ENCODE data around the gene PCID2. TPM values are rescaled to one million over a fixed set of nuclear protein-coding genes. Genes with fewer than 3 reads are reported as not detected.

Gene PCID2
- total and polyA plus RNA-seq, 8 donors, result 17.3 to 33.9 (median 21.0) TPM

- no peaks in the 10 kb centered on the region for H3K4me1 ChIP-seq
- H3K27me3 ChIP-seq, result no peaks in the 10 kb centered on the region
- H3K27ac ChIP-seq, result no peak overlapping the region
- H3K4me3 ChIP-seq, result no peak overlapping the region
- DNase-seq (no peak), ATAC-seq (no peak), FAIRE-seq (no peak)
- 91% methylated on average over 22 of the region's 22 CpGs for WGBS, 2 donors
- peaks cover 0 to 50% (median 7%) of the 10 kb centered on the region in 3 donors for H3K36me3 ChIP-seq
- H3K9me3 ChIP-seq, result no peaks in the 10 kb centered on the region
- TF ChIP-seq, protein P1, sequence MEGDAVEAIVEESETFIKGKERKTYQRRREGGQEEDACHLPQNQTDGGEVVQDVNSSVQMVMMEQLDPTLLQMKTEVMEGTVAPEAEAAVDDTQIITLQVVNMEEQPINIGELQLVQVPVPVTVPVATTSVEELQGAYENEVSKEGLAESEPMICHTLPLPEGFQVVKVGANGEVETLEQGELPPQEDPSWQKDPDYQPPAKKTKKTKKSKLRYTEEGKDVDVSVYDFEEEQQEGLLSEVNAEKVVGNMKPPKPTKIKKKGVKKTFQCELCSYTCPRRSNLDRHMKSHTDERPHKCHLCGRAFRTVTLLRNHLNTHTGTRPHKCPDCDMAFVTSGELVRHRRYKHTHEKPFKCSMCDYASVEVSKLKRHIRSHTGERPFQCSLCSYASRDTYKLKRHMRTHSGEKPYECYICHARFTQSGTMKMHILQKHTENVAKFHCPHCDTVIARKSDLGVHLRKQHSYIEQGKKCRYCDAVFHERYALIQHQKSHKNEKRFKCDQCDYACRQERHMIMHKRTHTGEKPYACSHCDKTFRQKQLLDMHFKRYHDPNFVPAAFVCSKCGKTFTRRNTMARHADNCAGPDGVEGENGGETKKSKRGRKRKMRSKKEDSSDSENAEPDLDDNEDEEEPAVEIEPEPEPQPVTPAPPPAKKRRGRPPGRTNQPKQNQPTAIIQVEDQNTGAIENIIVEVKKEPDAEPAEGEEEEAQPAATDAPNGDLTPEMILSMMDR (IDR thresholded peaks at IDR 0.05), result no peak
- intact Hi-C loops (cut with DNase I), result no loop called here
These were observed 23.7 kb downstream of the PCID2 start for GRCh38 chr13:113184568-113185440.

DNA sequence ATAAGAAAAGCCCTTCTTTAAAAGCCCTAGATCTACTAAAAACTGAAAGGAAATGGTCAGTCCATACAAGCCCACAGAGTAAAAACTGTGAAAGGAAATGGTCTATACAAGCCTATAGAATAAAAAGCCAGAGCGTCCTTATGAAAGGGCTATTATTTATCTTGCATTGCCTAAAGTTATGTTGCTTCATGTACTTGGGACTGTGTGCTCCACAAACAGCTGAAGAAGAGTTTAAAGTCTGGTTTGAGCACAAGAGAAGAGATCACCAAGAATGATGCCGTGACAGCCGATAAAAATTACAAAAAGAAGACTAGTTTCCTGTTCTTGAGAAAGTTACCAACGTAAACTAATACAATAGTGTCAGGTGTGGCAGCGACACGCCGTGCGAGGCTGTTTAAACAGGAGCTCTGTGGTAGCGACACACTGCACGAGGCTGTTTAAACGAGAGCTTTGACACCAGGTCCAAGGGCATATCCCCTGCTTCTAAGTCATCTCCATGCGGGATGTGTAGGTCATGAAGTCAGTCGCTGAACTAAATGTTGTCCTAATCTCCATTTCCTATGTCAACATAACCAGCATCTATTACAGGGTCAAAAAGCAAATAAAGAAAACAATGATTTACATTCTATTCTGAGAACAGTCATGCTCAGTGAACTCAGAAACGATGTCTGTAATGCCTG is 24.9 kb downstream of the PCID2 start:
- no peak for FAIRE-seq
- ATAC-seq, result no peak
- Histone ChIP-seq H3K27me3 (no peaks in the 10 kb centered on the region), H3K9me3 (no peaks in the 10 kb centered on the region), H3K36me3 (peaks cover 0 to 57% (median 14%) of the 10 kb centered on the region in 3 donors), H3K27ac (no peak overlapping the region), H3K4me1 (no peaks in the 10 kb centered on the region), H3K4me3 (no peak overlapping the region)
- TF ChIP-seq, protein P1 (IDR thresholded peaks at IDR 0.05), result no peak
- no peak for DNase-seq
- intact Hi-C loops (cut with DNase I), result no loop called here
- WGBS, 2 donors, result 82 to 85% methylated on average over 14 of the region's 14 CpGs

- Histone ChIP-seq H3K36me3 (peaks cover 0 to 67% (median 19%) of the 10 kb centered on the region in 3 donors), H3K27ac (no peak overlapping the region), H3K4me3 (no peak overlapping the region), H3K4me1 (no peaks in the 10 kb centered on the region), H3K27me3 (no peaks in the 10 kb centered on the region), H3K9me3 (no peaks in the 10 kb centered on the region)
- FAIRE-seq (no peak), DNase-seq (no peak), ATAC-seq (no peak)
- intact Hi-C loops (cut with DNase I), result no loop called here
- WGBS, 2 donors, result 90 to 91% methylated on average over 4 of the region's 4 CpGs
- TF ChIP-seq, protein P1 (IDR thresholded peaks at IDR 0.05), result no peak
These were observed 26.4 kb downstream of the PCID2 start for GRCh38 chr13:113182046-113182445.

DNA sequence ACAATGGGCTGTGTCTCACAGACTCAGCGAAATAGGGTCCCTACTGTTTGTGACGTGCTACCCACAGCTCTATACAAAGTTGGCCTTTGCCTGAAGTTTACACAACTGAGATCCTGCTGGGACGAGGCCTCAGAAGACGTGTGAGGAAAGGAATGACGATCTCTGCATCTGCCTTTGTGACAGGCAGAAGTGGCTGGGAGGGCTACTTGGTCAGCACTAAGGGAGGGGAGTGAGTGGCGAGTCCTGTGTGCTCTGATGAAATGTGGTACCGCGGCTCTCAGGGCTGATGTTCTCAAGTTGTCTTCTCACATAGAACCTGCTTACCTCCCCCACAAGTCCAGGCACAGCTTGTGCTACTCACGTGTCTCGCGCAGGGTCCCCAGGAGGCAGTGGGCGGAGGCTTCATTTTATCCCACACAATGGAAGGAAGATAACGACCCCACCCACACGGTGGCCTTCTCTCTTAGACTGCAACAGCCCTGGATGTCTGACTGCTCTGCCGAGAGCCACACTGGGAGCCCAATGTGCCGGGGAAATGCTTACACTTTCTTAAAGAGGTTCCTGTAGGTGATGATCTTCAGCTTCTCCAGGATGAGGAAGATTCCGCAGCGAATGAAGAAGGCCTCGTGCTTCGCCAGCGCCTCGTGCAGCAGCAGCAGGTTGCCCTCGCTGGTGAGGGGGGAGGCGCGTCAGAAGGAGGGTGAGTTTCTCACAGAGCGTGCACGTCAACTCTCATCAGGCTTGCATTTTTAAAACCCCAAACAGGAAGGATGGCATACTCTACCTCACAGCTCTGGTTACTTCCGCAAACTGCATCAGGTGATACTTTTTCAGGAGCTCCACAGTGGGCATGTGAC is 28.9 kb downstream of the PCID2 start:
- Histone ChIP-seq H3K4me1 (no peaks in the 10 kb centered on the region), H3K4me3 (no peak overlapping the region), H3K27ac (no peak overlapping the region), H3K36me3 (peaks cover 0 to 81% (median 26%) of the 10 kb centered on the region in 3 donors), H3K9me3 (no peaks in the 10 kb centered on the region), H3K27me3 (no peaks in the 10 kb centered on the region)
- FAIRE-seq (no peak), DNase-seq (no peak), ATAC-seq (no peak)
- intact Hi-C loops (cut with DNase I), result no loop called here
- WGBS, 2 donors, result 89 to 90% methylated on average over 28 of the region's 28 CpGs
- TF ChIP-seq, protein P1 (IDR thresholded peaks at IDR 0.05), result no peak

Measured in pancreas (tissue), 10 donors.